Activated CD4-positive, alpha-beta T cell treated with anti-CD3 and anti-CD28 coated beads, Interleukin-10, Interleukin-2, amounts not matched to agents 100 ng/mL and 50 ng/mL, durations not matched to agents 16 hours and 8 hours (primary cell): ENCODE results near the gene ATP5F1D.
"Not testable (repeated sequence)": the region's sequence is repeated elsewhere in the genome, so short reads cannot be mapped to it uniquely, and the experiment has no call there.

Experiments
- DNase-seq: peaks from one replicate; pipeline ENCODE4 v3.0.0-alpha.2; 2020

The ATP5F1D gene

DNA sequence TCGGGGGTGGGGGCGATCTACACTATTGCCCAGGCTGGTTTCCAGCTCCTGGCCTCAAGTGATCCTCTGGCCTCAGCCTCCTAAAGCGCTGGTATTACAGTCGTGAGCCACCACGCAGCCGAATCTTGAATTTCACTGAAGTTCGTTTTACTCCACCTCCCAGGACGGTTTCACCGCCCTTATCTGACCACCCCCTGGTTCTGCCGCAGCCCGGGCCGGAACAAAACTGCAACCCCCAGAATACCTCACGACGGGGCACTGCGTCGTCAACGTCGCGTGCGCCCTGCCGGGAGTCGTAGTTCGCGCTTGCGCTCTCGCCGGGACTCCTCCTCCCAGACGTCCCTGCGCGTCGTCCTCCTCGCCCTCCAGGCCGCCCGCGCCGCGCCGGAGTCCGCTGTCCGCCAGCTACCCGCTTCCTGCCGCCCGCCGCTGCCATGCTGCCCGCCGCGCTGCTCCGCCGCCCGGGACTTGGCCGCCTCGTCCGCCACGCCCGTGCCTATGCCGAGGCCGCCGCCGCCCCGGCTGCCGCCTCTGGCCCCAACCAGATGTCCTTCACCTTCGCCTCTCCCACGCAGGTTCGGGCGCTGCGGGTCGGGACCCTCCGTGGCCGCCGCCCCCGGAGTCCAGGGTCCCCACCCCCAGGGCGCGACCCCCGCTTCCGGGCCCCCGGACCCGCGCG is at the start of gene ATP5F1D:
Gene ATP5F1D, plus strand, starts transcription at position 335 of the 679 bp plus-strand sequence. Its CDS starts 100 bp downstream, at position 435.
- peak; percentile 97 for DNase-seq

DNA sequence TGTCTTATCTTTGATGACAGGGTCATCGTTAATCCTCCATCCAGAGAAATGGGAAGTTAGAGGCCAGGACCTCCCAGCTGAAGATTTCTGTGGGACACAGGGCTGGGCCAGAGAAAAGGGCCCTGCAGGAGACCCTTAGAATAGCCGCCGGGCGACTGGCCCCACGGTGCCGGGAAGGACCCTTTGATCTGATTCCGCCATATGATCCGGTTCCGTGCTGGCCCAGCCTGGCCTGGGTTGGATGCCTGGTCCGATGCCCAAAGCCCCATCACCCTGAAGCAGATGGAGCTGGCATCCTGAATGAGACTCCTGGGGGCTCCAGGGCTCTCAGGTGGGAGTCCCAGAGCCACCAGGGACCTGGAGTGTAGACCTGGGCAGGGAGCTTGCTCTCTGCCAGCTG is 42.0 kb upstream of the ATP5F1D start:
- DNase-seq: no peak

DNA sequence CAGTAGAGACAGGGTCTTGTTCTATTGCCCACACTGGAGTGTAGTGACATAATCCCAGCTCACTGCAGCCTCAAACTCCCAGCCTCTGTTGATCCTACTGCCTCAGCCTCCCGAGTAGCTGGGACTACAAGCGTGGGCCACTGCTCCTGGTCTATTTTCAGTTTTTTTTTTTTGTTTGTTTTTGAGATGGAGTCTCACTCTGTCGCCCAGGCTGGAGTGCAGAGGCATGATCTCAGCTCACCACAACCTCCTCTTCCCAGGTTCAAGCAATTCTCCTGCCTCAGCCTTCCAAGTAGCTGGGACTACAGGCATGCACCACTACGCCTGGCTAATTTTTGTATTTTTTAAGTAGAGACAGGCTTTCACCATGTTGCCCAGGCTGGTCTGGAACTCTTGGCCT is 40.9 kb upstream of the ATP5F1D start:
- not testable (repeated sequence) for DNase-seq

DNA sequence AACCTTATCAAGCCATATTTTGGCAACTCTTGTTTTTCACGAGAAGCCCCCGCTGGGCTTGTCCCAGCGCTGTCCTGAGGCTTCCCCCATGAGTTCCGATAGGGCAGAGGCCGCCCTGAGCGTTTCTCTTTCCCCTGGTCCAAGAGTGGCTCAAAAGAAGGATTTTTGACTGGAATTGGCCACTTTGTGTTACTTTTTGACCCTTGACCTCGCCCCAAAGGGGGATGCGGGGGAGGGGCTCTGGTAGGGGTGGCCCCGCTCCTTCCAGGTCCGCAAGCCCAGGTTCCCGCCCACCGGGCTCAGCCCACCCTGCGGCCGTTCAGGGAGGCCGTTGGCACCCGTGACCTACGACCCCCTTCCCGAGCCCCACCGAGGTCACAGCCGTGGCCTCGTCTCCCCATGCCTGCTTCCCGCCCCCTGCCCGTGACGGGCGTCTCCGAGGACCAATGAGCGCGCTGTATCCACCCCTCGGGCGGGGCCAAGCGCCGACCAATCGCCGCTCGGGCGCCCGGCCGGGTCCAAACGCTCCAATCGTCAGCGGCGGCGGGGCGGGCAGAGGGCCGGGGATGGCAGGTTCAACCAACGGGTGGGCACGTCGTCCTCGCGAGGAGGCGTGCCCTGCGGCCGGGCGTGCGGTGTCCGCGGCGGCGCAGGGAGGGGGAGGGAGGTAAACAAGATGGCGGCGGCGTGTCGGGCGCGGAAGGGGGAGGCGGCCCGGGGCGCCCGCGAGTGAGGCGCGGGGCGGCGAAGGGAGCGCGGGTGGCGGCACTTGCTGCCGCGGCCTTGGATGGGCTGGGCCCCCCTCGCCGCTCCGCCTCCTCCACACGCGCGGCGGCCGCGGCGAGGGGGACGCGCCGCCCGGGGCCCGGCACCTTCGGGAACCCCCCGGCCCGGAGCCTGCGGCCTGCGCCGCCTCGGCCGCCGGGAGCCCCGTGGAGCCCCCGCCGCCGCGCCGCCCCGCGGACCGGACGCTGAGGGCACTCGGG is 36.1 kb upstream of the ATP5F1D start, which contains the start of gene STK11:
Gene STK11, plus strand, starts transcription at position 665 of the 986 bp plus-strand sequence. CDS start 1,136 bp downstream, outside the sequence.
- peak; percentile 100 for DNase-seq

DNA sequence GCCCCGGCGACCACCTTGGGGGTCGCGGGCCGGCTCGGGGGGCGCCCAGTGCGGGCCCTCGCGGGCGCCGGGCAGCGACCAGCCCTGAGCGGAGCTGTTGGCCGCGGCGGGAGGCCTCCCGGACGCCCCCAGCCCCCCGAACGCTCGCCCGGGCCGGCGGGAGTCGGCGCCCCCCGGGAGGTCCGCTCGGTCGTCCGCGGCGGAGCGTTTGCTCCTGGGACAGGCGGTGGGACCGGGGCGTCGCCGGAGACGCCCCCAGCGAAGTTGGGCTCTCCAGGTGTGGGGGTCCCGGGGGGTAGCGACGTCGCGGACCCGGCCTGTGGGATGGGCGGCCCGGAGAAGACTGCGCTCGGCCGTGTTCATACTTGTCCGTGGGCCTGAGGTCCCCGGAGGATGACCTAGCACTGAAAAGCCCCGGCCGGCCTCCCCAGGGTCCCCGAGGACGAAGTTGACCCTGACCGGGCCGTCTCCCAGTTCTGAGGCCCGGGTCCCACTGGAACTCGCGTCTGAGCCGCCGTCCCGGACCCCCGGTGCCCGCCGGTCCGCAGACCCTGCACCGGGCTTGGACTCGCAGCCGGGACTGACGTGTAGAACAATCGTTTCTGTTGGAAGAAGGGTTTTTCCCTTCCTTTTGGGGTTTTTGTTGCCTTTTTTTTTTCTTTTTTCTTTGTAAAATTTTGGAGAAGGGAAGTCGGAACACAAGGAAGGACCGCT is 35.2 kb upstream of the ATP5F1D start:
- no peak for DNase-seq

DNA sequence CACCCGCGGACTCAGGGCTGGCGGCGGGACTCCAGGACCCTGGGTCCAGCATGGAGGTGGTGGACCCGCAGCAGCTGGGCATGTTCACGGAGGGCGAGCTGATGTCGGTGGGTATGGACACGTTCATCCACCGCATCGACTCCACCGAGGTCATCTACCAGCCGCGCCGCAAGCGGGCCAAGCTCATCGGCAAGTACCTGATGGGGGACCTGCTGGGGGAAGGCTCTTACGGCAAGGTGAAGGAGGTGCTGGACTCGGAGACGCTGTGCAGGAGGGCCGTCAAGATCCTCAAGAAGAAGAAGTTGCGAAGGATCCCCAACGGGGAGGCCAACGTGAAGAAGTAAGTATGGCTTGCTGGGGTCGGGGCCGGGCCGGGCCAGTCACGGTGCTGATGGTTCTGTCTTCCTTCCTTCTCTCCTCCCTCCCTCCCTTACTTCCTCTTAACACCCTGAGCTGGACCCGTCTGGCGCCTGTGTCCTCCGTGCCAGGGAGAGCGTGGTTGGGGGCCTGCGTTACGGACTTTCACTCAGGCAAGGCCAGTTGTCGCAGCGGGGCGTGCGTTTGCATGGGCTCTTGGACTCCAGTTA is 34.6 kb upstream of the ATP5F1D start:
- peak; percentile 45 for DNase-seq

DNA sequence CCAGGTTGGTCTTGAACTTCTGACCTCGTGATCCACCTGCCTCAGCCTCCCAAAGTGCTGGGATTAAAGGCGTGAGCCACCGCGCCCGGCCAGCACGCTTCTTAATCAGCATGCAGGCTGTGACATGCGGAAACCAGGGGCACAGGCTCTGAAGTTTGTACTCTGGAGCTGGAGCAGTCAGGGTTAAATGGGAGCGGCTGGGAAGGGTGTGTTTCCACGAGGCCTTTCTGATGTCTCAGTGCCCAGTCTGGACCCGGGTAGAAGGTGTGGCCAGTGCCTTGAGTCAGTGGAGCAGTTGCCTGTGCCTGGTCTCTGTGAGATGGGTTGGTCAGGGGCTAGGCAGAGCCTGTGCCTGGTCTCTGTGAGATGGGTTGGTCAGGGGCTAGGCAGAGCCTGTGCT is 32.7 kb upstream of the ATP5F1D start:
- not testable (repeated sequence) for DNase-seq

DNA sequence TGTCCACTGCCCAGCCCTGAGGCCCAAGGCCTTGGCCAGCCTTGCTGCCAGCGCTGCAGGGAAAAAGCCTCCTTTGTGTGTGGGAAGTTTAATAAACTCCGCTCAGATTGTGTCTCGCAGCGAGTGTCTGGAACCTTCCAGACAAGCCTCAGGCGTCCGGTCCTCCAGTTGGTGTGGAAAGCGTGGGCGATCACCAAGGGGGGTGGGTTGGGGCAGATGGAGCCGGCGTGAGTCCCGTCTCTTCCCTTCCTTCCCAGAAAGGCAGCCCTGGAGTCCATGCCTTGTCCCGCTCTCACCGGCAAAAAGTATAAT is 31.4 kb upstream of the ATP5F1D start:
- no peak for DNase-seq

DNA sequence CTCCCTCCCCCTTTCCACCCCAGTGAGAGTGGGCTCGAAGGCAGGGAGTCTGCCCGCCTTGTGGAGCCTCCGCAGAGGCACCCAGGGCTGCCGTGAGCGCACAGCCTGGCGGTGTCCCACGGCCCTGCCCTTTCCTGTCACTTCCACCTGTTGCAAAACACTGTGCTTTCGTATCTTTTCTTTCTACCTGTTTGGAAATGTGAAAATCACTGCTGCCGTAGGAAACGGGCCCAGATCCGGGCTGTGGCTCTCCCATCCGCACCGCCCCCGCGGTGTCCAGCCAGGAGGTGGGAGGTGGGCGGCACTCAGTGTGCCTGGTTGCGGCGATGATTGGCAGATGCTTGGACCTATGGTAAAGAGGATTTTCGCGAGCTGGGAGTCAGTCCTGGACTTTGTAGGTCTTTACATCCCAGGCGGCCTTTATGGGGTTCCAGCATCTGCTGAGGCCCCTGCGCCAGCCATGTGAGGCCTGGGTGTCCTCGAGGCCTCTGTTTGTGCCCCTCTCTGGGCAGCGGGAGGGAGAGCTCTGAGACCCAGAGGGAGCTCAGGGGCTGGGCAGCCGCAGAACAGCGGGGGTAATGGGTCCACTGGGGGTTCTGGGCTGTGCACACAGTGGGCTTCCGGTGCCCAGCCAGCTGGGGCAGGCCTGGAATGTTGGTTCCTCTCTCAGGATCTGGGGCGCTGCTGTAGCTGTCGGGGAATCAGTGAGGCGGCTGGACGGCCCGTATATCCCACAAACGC is 29.9 kb upstream of the ATP5F1D start:
- DNase-seq: no peak

DNA sequence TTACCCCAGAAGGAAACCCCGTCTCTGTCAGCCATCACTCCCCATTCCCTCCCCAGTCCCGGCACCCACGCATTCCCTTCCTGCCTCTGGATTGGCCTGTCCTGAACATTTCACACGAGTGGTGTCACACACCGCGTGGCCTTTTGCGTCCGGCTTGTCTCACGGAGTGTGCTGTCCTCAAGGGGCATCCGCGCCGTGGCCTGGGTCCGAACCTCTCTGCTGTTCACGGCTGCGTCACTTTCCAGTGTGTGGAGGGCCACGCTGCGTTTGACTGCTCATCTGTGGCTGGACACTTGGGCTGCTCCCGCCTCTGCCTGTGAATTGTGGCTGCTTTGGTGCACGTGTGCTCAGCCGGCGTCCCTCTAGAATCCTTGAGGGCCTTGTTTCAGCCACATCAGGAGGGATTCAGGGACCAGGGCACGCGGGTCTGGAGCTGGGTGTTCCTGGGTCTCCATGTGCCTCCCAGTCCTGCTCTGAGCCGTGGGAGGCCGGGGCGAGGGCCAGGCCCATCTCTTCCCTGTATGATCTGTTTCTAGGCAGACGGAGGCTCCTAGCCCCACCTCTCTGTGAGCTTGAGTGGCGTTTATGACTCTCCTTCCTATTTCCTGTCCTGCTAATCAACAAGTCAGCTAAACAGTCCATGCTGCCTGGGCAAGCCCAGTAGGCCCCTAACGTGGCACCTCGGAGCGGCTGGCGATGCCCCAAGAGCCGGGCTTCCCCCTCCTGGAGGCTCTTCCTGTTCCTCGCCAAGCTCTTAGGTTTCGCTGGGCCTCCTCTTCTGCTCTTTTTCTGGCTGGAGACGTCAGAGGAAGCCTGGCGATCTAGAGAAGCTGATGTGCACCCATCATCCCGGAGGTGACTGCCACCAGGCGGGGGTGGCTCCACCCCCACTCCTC is 27.9 kb upstream of the ATP5F1D start:
- peak; percentile 81 for DNase-seq

DNA sequence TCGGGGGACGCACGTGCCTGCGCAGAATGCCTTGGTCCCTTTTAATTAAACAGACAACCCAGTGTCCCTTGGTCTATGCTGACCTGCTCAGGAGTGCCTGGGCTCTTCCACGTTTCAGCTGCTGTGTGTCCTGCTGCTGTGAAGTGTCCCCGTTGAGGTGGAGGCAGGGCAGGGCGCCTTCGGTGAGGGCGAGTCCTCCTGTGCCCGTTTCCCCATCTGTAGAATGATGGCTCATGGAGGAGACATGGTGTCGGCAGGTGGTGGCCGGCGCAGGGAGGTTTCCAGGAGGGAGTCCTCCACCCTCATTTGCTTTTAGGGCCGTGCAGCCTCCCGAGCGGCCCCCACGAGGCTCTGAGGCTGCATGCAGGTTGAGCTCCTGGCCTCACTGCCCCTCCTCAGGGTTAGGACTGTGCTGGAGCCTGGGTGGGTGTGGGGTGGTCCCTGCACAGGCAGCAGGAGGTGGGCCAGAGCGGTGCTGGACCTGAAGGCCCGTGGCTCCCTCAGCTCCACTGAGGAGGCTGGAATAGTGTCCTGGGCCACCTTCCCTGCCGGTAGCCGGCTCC is 27.2 kb upstream of the ATP5F1D start:
- DNase-seq: no peak

DNA sequence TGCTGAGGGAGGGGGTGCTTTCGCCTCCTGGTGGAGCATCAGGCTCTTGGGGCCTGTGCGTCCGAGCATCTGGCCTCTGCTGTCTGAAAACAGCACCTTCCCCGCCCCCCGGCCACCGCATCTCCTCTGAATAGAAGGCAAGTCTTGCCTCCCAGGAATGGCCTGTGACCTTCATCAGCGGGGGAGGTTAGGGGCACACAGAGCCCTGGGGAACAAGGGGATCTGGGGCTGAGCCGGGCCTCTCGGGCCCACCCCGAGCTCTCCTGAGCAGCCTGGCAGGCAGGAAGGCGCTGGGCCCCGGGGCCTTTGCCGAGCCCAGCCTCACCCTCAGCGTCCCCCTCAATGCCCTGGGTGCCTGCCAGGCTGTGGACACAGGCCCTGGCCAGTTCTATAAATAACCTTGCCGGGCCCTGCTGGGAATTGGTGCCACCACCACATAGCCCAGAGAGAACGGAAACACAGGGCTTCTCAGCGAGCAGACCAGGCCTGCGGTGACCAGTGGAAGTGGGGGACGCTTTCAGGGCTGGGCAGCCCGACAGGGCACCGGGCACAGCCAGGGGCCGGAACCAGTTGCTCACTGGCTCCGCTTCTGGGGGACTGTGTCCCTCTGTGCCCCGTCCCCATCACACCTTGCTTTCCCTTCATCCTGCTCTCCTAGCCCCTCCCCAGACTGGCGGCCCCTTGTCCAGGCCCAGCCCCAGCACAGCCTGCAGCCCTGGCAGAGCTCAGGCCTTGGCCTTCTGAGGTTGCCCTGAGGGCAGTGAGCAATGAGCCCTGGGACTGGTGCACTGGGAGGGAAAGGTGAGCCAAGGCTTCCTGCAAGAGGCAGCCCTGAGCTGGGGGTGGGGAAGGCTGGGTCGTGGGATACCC is 26.5 kb upstream of the ATP5F1D start:
- no peak for DNase-seq

DNA sequence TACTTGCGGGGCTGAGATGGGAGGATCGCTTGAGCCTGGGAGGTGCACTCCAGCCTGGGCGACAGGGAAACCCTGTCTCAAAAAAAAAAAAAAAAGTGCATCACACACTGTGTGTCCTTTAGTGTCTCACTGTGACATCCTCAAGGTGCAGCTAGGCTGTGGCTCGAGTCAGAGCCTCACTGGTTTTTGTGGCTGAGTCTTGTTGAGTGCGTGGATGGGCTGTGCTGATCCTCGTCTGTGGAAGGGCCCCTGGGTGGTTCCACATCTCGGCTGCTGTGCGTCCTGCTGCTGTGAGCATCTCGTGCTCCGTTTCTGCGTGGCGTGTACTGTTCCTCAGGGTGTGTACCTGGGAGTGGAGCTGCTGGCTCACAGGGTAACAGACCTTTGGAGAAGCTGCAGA is 24.8 kb upstream of the ATP5F1D start:
- DNase-seq: no peak

DNA sequence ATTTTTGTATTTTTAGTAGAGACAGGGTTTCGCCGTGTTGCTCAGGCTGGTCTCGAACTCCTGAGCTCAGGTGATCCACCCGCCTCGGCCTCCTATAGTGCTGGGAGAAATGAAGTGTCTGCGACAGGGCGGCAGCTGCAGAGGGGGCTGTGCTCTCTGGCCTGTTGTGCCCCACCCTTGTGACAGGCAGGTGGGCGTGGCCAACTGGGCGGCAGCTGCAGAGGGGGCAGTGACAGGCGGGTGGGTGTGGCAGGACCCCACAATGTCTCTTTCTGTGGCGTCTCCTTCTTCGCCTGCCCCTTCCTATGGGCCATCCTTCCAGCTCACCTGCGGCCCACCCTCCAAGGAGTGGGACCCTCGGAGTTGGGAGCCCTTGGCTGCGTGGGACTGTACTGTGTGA is 24.2 kb upstream of the ATP5F1D start:
- no peak for DNase-seq

DNA sequence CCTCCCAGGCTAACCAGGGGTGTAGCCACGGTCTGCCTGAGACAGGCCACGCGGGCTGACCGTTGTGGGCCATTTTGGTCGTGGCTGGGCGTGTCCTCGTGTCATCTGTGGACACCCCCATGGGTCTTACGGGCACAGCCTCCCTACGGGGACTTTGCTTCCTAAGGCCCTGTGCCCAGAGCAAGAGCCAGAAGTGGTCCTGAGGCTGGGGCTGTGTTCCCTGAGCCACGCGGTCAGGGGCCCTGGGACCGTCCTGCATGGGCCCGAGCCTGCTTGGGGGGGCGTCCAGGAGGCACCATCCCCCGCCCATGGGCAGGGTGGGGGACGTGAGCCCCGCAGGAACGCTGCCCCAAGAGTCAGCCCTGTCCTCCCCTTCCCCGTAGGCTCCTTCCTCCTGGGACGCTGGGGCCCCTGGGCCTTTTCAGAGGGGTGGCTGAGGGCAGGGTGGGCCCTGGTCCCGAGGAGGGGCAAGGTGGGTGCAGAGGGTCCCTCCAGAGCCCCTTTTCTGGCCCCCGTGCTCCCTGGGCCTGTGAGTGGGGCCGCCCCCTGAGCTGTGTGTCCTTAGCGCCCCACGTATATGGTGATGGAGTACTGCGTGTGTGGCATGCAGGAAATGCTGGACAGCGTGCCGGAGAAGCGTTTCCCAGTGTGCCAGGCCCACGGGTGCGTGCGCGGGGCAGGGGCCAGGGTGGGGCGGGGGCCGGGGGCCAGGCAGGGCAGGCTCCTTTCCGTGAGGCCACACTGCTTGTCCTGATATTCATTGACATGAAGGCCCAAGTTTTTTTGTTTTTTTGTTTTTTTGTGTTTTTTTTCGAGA is 22.6 kb upstream of the ATP5F1D start:
- no peak for DNase-seq

DNA sequence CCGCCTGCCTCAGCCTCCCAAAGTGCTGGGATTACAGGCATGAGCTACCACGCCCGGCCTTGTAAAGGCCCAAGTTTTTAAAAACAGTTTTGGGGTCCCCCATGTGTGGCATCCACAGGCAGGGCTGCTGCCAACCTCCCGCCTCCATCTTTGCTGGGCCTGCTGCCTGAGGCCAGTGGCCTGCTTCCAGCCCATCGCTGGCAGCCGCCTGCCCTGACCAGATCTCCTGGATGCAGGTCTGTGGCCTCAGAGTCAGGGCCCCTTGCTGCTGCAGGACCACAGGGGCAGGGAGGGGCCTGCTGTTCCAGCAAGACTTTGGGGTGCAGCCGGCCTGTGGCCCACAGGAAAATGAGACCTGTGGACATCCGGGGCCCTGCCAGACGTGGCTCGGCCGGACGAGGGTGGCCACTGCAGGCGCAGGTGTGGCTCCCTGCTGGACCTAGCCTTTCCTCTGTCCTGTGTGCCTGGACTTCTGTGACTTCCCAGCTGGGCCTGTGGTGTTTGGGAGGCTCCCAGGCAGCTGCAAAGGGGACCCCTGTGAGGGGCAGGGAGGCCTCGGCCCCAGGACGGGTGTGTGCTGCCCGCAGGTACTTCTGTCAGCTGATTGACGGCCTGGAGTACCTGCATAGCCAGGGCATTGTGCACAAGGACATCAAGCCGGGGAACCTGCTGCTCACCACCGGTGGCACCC is 21.6 kb upstream of the ATP5F1D start:
- no peak for DNase-seq

DNA sequence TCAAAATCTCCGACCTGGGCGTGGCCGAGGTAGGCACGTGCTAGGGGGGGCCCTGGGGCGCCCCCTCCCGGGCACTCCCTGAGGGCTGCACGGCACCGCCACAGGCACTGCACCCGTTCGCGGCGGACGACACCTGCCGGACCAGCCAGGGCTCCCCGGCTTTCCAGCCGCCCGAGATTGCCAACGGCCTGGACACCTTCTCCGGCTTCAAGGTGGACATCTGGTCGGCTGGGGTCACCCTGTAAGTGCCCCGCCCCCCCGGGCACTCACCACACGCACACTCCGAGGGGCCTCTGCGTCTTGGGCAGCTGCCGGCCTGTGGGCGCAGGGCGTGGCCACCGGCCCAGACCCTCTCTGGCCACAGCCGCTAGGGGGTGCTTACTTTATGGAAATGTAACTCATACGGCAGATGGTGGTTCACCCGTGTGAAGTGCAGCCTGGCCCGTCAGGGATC is 21.0 kb upstream of the ATP5F1D start:
- no peak for DNase-seq
